B cell (primary cell): ENCODE data around the gene RAP1GAP2. TPM values are rescaled to one million over a fixed set of nuclear protein-coding genes. Genes with fewer than 3 reads are reported as not detected.
"Not testable (repeated sequence)": the region's sequence is repeated elsewhere in the genome, so short reads cannot be mapped to it uniquely, and the experiment has no call there.

Experiments
- ATAC-seq: fragments of 200-7000 bp; cut with Tn5 transposase; one replicate; pipeline ENCODE4 v1.10.0; 2021; ENCODE audit warnings: low read depth, mild to moderate bottlenecking, moderate number of reproducible peaks, moderate library complexity
- CTCF ChIA-PET: fragments of 350-600 bp; sonication (Branson Sonifier 250); formaldehyde crosslinking; loops from one replicate; lab custom pipeline; 2021; ENCODE audit warnings: antibody characterized with exemption, inconsistent platforms; lab: Charles Lee
- POLR2A ChIA-PET: fragments of 350-600 bp; sonication (Branson Sonifier 250); formaldehyde crosslinking; loops from one replicate; lab custom pipeline; 2021; ENCODE audit warnings: antibody characterized with exemption; lab: Charles Lee
- DNase-seq: peaks from one replicate; pipeline ENCODE4 v3.0.0; 2013
- H2AFZ ChIP-seq: 2 replicates; pipeline ENCODE4 v1.6.1; 2012; ENCODE audit warnings: mild to moderate bottlenecking, low read depth, low read length; ENCODE audit not compliant: insufficient read depth, poor library complexity, severe bottlenecking
- H3K27ac ChIP-seq, 2 donors: 1 replicate in 1 of 2; 2 replicates in 1 of 2; pipeline ENCODE4 v1.5.1; 2012 to 2013; ENCODE audit warnings: low read length in 2 of 2, mild to moderate bottlenecking in 2 of 2, moderate library complexity in 1 of 2
- H3K27me3 ChIP-seq, 4 experiments: fragments of 200-600 bp in 1 of 4; sonication (generic) in 1 of 4; replicated peaks in 1 of 4; 1 replicate in 2 of 4; 2 replicates in 2 of 4; pipeline versions ENCODE4 v1.6.1 to v1.7.0; 2013 to 2016; ENCODE audit warnings: low read length in 3 of 4, mild to moderate bottlenecking in 2 of 4, mixed read lengths in 1 of 4, moderate library complexity in 1 of 4; ENCODE audit not compliant: insufficient read depth in 4 of 4, control insufficient read depth in 3 of 4; ENCODE audit errors: control extremely low read depth in 1 of 4
- H3K36me3 ChIP-seq, 2 experiments: replicated peaks in 1 of 2; 1 replicate in 1 of 2; 2 replicates in 1 of 2; pipeline versions ENCODE4 v1.6.1 to v1.7.1; 2013; ENCODE audit warnings: low read length in 1 of 2; ENCODE audit not compliant: insufficient read depth in 2 of 2, control insufficient read depth in 1 of 2; ENCODE audit errors: control extremely low read depth in 1 of 2, extremely low read depth in 1 of 2
- H3K4me1 ChIP-seq, 2 donors: fragments of 200-600 bp in 1 of 2; sonication (generic) in 1 of 2; 1 replicate in 1 of 2; 2 replicates in 1 of 2; pipeline versions ENCODE4 v1.5.1 to v1.6.1; 2013 to 2017; ENCODE audit warnings: low read length in 2 of 2; ENCODE audit not compliant: control insufficient read depth in 2 of 2, insufficient read depth in 2 of 2
- H3K4me2 ChIP-seq: replicated peaks from 2 replicates; pipeline ENCODE3; 2012; ENCODE audit warnings: mild to moderate bottlenecking, low read depth, low read length; ENCODE audit not compliant: poor library complexity, severe bottlenecking
- H3K4me3 ChIP-seq, 5 experiments: fragments of 200-600 bp in 1 of 5; sonication (generic) in 1 of 5; 1 replicate in 3 of 5; 2 replicates in 2 of 5; pipeline versions ENCODE4 v1.5.1 to v1.7.0; 2011 to 2016; ENCODE audit warnings: low read length in 4 of 5, mild to moderate bottlenecking in 4 of 5, low read depth in 2 of 5, control low read depth in 1 of 5, moderate library complexity in 1 of 5; ENCODE audit not compliant: insufficient read depth in 1 of 5; ENCODE audit errors: control extremely low read depth in 1 of 5, extremely low read depth in 1 of 5
- H3K79me2 ChIP-seq: fragments of 200-600 bp; sonication (generic); one replicate; pipeline ENCODE4 v1.6.0; 2016; ENCODE audit warnings: low read length; ENCODE audit not compliant: control insufficient read depth, insufficient read depth
- H3K9ac ChIP-seq: fragments of 200-600 bp; sonication (generic); 2 replicates; pipeline ENCODE4 v1.6.1; 2017; ENCODE audit warnings: mild to moderate bottlenecking, low read length, moderate library complexity
- H3K9me3 ChIP-seq, 3 donors: one replicate each; pipeline versions ENCODE4 v1.6.1 to v1.7.1; 2013; ENCODE audit warnings: low read length in 2 of 3; ENCODE audit not compliant: control insufficient read depth in 2 of 3, insufficient read depth in 1 of 3; ENCODE audit errors: control extremely low read depth in 1 of 3
- H4K20me1 ChIP-seq: 2 replicates; pipeline ENCODE4 v1.6.0; 2012; ENCODE audit warnings: mild to moderate bottlenecking, low read length; ENCODE audit not compliant: insufficient read depth, control insufficient read depth, poor library complexity, severe bottlenecking
- H3K27ac Mint-ChIP-seq: one replicate; pipeline ENCODE4 v1.8.0; 2021; ENCODE audit warnings: mixed read lengths
- H3K27me3 Mint-ChIP-seq: one replicate; pipeline ENCODE4 v1.8.0; 2021; ENCODE audit warnings: mixed read lengths
- H3K4me1 Mint-ChIP-seq: one replicate; pipeline ENCODE4 v1.8.0; 2021; ENCODE audit warnings: mixed read lengths
- H3K4me3 Mint-ChIP-seq: one replicate; pipeline ENCODE4 v1.8.0; 2021; ENCODE audit warnings: mixed read lengths
- H3K9me3 Mint-ChIP-seq: one replicate; pipeline ENCODE4 v1.8.0; 2022; ENCODE audit warnings: mixed read lengths; ENCODE audit not compliant: insufficient read depth
- CTCF ChIP-seq: fragments of 200-600 bp; IDR thresholded peaks from one replicate; pipeline ENCODE4 v1.8.0; 2022; ENCODE audit warnings: antibody characterized with exemption, mild to moderate bottlenecking
- EZH2 ChIP-seq: IDR thresholded peaks from 2 replicates; pipeline ENCODE4 v1.6.1; 2012; ENCODE audit warnings: borderline replicate concordance, low read depth, mild to moderate bottlenecking, moderate library complexity, low read length; ENCODE audit not compliant: insufficient read depth, poor library complexity, severe bottlenecking
- WGBS: methylation state at CpG from one replicate; pipeline ENCODE4 v1.1.5; 2013; ENCODE audit warnings: missing lambda C conversion rate; ENCODE audit not compliant: insufficient coverage; 5-methylcytosine and 5-hydroxymethylcytosine counted together
- intact Hi-C: fragments of 100-400 bp; cut with micrococcal nuclease; formaldehyde crosslinking; loops from one replicate; pipeline ENCODE4 v1.10.0; 2022
- polyA plus RNA-seq: library from polyadenylated mRNA; depleted of rRNA; stranded (reverse); fragments of >200 nt; gene quantifications from 2 replicates; pipeline ENCODE4 v1.2.3, GENCODE V29; 2012
- total RNA-seq, 2 donors: library from RNA; stranded (reverse); fragments of 120-200 nt in 1 of 2; gene quantifications; 1 replicate in 1 of 2; 2 replicates in 1 of 2; pipeline versions ENCODE4 v1.2.3 to v1.2.4, GENCODE V29; 2013 to 2022

RAP1GAP2 gene
- total and polyA plus RNA-seq, 2 donors (not counting 1 experiment from before 2014, with no cell fraction given) = 14.9 to 16.4 TPM

DNA sequence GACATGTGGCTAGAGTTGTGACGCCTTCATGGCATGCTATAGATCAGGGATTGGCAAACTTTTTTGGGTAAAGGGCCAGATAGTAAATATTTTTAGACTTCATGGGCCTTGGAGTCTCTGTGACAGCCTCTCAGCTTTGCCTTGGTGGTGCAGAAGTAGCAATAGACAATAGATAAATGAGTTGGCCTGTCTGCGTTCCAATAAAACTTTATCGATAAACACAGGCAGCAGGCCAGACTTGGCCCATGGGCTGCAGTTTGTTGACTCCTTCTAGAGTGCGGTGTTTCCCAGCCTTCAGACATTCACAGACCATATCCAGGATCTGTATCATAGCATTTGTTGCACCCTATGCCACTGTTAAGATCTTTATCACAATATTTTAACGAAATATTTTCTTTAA lies 190.7 kb downstream of the RAP1GAP2 start:
- WGBS = 100% methylated on average over 3 of the region's 5 CpGs
- Mint-ChIP-seq H3K27ac (no peak overlapping the region), H3K27me3 (no peaks in the 10 kb centered on the region), H3K4me1 (no peaks in the 10 kb centered on the region), H3K4me3 (no peak overlapping the region), H3K9me3 (no peaks in the 10 kb centered on the region)
- ChIA-PET CTCF (interaction anchor here (1.9 kb wide), 1 partner anchor 26 kb away, joined by 4 read pairs; no protein-coding TSS in a partner anchor), POLR2A (no interaction called here)
- no peak overlapping the region for H3K4me2 ChIP-seq
- no peaks in the 10 kb centered on the region for H3K27me3 ChIP-seq
- intact Hi-C loops = no loop called here
- H3K9ac ChIP-seq = no peak overlapping the region
- H3K4me1 ChIP-seq = no peaks in the 10 kb centered on the region
- no peak overlapping the region for H2AFZ ChIP-seq
- no peak overlapping the region for H3K27ac ChIP-seq
- TF ChIP-seq EZH2 = no peak
- no peak for TF ChIP-seq CTCF
- H3K9me3 ChIP-seq = no peaks in the 10 kb centered on the region
- DNase-seq (no peak), ATAC-seq (no peak)
- peaks cover 1 to 9% of the 10 kb centered on the region in 2 experiments for H3K36me3 ChIP-seq
- no peaks in the 10 kb centered on the region for H3K79me2 ChIP-seq
- H3K4me3 ChIP-seq = no peak overlapping the region
- no peaks in the 10 kb centered on the region for H4K20me1 ChIP-seq

GRCh38 chr17:2989396-2989795 lies 193.2 kb downstream of the RAP1GAP2 start:
- H4K20me1 ChIP-seq, H3K9ac ChIP-seq, H3K9me3 ChIP-seq, H3K79me2 ChIP-seq, H3K4me2 ChIP-seq, DNase-seq, H3K27me3 ChIP-seq, intact Hi-C loops, H3K4me1 Mint-ChIP-seq, H3K27ac ChIP-seq, POLR2A ChIA-PET, H3K27me3 Mint-ChIP-seq, H3K4me3 ChIP-seq, H3K9me3 Mint-ChIP-seq, H2AFZ ChIP-seq, ATAC-seq, H3K4me3 Mint-ChIP-seq, H3K27ac Mint-ChIP-seq, H3K4me1 ChIP-seq: not testable (repeated sequence)
- CTCF ChIA-PET = interaction anchor here (2.9 kb wide), 1 partner anchor 23 kb away, joined by 9 read pairs; no protein-coding TSS in a partner anchor
- peaks cover 1 to 13% of the 10 kb centered on the region in 2 experiments for H3K36me3 ChIP-seq
- WGBS = 85% methylated on average over 4 of the region's 11 CpGs
